Keratinocyte (primary cell): Measurements from ENCODE around the gene AGR3.

ENCODE experiments used
- EZH2 ChIP-seq: IDR thresholded peaks from one replicate; pipeline ENCODE4 v1.6.1; 2012; ENCODE audit warnings: inconsistent platforms, mild to moderate bottlenecking, low read length, moderate library complexity
- TF ChIP-seq, protein P1 (sequence below), 3 experiments: IDR thresholded peaks in 1 of 3; conservative IDR thresholded peaks in 1 of 3; optimal IDR thresholded peaks in 1 of 3; 2 replicates in 2 of 3; 3 replicates in 1 of 3; pipeline versions ENCODE3 to v1.5.1; 2011; ENCODE audit warnings: low read length in 3 of 3, mild to moderate bottlenecking in 3 of 3, moderate library complexity in 2 of 3, control low read depth in 1 of 3, inconsistent platforms in 1 of 3; ENCODE audit not compliant: insufficient read depth in 2 of 3; ENCODE audit errors: extremely low read depth in 1 of 3

DNA sequence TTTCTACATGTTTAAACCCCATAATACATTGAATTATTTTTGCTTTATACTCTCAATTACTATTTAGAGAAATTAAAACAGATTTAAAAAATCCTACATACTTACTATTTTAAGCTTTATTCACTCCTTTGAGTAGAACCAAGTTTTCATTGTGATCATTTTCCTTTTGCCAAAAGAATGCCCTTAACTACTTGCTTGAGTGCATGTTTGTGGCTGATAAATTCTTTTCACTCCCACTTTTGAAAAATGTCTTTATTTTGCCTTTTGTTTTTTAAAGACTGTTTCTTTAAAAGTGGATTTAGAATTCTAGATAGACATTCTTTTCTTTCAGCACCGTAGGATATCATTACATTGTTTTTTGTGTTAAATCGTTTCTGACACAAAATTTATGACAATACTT, 22.3 kb upstream of the AGR3 start:
- TF ChIP-seq, protein P1, sequence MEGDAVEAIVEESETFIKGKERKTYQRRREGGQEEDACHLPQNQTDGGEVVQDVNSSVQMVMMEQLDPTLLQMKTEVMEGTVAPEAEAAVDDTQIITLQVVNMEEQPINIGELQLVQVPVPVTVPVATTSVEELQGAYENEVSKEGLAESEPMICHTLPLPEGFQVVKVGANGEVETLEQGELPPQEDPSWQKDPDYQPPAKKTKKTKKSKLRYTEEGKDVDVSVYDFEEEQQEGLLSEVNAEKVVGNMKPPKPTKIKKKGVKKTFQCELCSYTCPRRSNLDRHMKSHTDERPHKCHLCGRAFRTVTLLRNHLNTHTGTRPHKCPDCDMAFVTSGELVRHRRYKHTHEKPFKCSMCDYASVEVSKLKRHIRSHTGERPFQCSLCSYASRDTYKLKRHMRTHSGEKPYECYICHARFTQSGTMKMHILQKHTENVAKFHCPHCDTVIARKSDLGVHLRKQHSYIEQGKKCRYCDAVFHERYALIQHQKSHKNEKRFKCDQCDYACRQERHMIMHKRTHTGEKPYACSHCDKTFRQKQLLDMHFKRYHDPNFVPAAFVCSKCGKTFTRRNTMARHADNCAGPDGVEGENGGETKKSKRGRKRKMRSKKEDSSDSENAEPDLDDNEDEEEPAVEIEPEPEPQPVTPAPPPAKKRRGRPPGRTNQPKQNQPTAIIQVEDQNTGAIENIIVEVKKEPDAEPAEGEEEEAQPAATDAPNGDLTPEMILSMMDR (optimal IDR thresholded peaks at IDR 0.05 in 1 of 3, IDR thresholded peaks at IDR 0.05 in 1 of 3, conservative IDR thresholded peaks at IDR 0.05 in 1 of 3; ENCODE audit: extremely low read depth in 1 of 3, insufficient read depth in 2 of 3, low read length in 3 of 3), result no peak
- TF ChIP-seq EZH2, result no peak
